ENCODE results near the gene PCNA. TPM values are rescaled to one million over a fixed set of nuclear protein-coding genes. Genes with fewer than 3 reads are reported as not detected.

Gene PCNA
- total RNA-seq, 1 donor from 2014 or later: 180 TPM

- no peak for TF ChIP-seq CTCF (conservative IDR thresholded peaks at IDR 0.05)
- Mint-ChIP-seq H3K36me3 (no peaks in the 10 kb centered on the region), H3K27me3 (no peaks in the 10 kb centered on the region), H3K4me3 (no peak overlapping the region), H3K4me1 (ENCODE audit: unreplicated experiment) (peaks cover 11% of the 10 kb centered on the region), H3K27ac (no peak overlapping the region), H3K9me3 (no peaks in the 10 kb centered on the region)
- DNase-seq (ENCODE audit: extremely low spot score, unreplicated experiment): no peak
Observed at GRCh38 chr20:5140195-5140594, 20.4 kb upstream of the PCNA start.

DNA sequence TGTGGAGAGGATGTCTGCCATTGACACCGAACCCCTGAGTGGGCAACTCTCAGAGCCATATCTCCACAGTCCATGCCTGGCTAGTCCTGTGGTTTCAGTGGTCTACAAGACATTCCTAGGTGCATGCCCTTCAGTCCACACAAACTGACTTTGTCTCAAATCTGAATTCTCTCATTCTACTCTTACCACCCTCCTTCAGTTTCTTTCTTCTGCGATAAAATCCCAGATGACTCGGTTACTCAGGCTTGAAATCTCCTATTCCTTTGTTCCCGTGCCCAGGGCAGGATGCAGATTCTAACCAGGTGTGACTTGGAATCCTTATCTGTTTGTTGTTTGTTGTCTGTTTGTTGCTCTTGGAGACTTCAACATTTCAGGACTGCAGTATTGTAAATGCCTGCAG is 16.3 kb upstream of the PCNA start:
- Mint-ChIP-seq H3K4me3 (no peak overlapping the region), H3K27ac (no peak overlapping the region), H3K36me3 (no peaks in the 10 kb centered on the region), H3K4me1 (ENCODE audit: unreplicated experiment) (peaks cover 15% of the 10 kb centered on the region), H3K9me3 (no peaks in the 10 kb centered on the region), H3K27me3 (no peaks in the 10 kb centered on the region)
- DNase-seq (ENCODE audit: extremely low spot score, unreplicated experiment): no peak
- no peak for TF ChIP-seq CTCF (conservative IDR thresholded peaks at IDR 0.05)

- peaks cover 12% of the 10 kb centered on the region for H3K4me1 Mint-ChIP-seq (ENCODE audit: unreplicated experiment)
- no peak for DNase-seq (ENCODE audit: extremely low spot score, unreplicated experiment)
- no peaks in the 10 kb centered on the region for H3K9me3 Mint-ChIP-seq
- TF ChIP-seq CTCF (conservative IDR thresholded peaks at IDR 0.05): no peak
- H3K27ac Mint-ChIP-seq: no peak overlapping the region
- H3K27me3 Mint-ChIP-seq: no peaks in the 10 kb centered on the region
- no peak overlapping the region for H3K4me3 Mint-ChIP-seq
- H3K36me3 Mint-ChIP-seq: no peaks in the 10 kb centered on the region
Observed at GRCh38 chr20:5135363-5136012, 15.7 kb upstream of the PCNA start.

GRCh38 chr20:5133998-5134397 is 14.2 kb upstream of the PCNA start:
- Mint-ChIP-seq H3K27ac (no peak overlapping the region), H3K36me3 (no peaks in the 10 kb centered on the region), H3K4me3 (no peak overlapping the region), H3K9me3 (no peaks in the 10 kb centered on the region), H3K27me3 (no peaks in the 10 kb centered on the region), H3K4me1 (ENCODE audit: unreplicated experiment) (peaks cover 6% of the 10 kb centered on the region)
- TF ChIP-seq CTCF (conservative IDR thresholded peaks at IDR 0.05): no peak
- DNase-seq (ENCODE audit: extremely low spot score, unreplicated experiment): no peak

DNA sequence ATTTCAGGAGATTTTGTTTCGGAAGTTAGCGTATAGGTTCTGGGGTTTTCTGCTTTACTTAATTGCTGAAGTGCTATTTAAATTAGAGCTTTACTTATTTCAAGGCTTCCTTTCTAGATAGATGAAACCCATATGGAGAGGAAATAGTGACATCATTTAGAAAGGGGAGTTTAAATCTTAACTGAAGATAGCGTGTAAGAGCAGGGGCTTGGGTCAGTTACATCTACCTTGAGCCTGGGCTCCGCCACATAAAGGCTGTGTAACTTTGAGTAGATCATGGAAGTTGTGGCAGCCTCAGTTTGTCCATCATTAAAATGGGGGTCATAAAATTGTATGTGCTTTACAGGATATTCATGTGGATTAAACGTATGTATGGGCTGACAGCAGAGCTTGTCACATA is 11.7 kb upstream of the PCNA start:
- Mint-ChIP-seq H3K27ac (no peak overlapping the region), H3K9me3 (no peaks in the 10 kb centered on the region), H3K4me3 (no peak overlapping the region), H3K4me1 (ENCODE audit: unreplicated experiment) (peaks cover 22% of the 10 kb centered on the region), H3K27me3 (no peaks in the 10 kb centered on the region), H3K36me3 (peaks cover 7% of the 10 kb centered on the region)
- no peak for DNase-seq (ENCODE audit: extremely low spot score, unreplicated experiment)
- TF ChIP-seq CTCF (conservative IDR thresholded peaks at IDR 0.05): no peak

GRCh38 chr20:5128886-5129285 is 9.1 kb upstream of the PCNA start:
- no peak for DNase-seq (ENCODE audit: extremely low spot score, unreplicated experiment)
- no peaks in the 10 kb centered on the region for H3K9me3 Mint-ChIP-seq
- peaks cover 27% of the 10 kb centered on the region for H3K4me1 Mint-ChIP-seq (ENCODE audit: unreplicated experiment)
- H3K27ac Mint-ChIP-seq: no peak overlapping the region
- H3K27me3 Mint-ChIP-seq: no peaks in the 10 kb centered on the region
- TF ChIP-seq CTCF (conservative IDR thresholded peaks at IDR 0.05): no peak
- H3K4me3 Mint-ChIP-seq: peak overlapping the region; percentile 98
- H3K36me3 Mint-ChIP-seq: peaks cover 7% of the 10 kb centered on the region
